HEK293 (cell line): Measurements from ENCODE around the gene IPO9.
A peak's percentile ranks its signal among the peaks of the same experiment; 100 is the strongest.

Source experiments
- GLIS1 ChIP-seq: fragments of 450-650 bp; formaldehyde crosslinking; IDR thresholded peaks from 2 replicates; pipeline ENCODE4 v1.5.1; 2016; ENCODE audit warnings: missing biosample characterization, missing genetic modification characterization
- INSM2 ChIP-seq: fragments of 450-650 bp; formaldehyde crosslinking; IDR thresholded peaks from 2 replicates; pipeline ENCODE4 v1.5.1; 2016; ENCODE audit warnings: missing biosample characterization, missing genetic modification characterization
- PBX3 ChIP-seq: sonication (generic); formaldehyde crosslinking; IDR thresholded peaks from 2 replicates; pipeline ENCODE4 v1.8.1; 2022; ENCODE audit warnings: mild to moderate bottlenecking, moderate library complexity, missing genetic modification reagents
- SCRT1 ChIP-seq: fragments of 450-650 bp; formaldehyde crosslinking; IDR thresholded peaks from 2 replicates; pipeline ENCODE4 v1.5.1; 2016; ENCODE audit warnings: missing biosample characterization, missing genetic modification characterization, borderline replicate concordance
- TCF7L2 ChIP-seq: IDR thresholded peaks from 2 replicates; pipeline ENCODE4 v1.6.1; 2011; ENCODE audit warnings: low read depth, mild to moderate bottlenecking, inconsistent platforms, low read length, moderate library complexity, borderline replicate concordance
- YY2 ChIP-seq: fragments of 450-650 bp; formaldehyde crosslinking; IDR thresholded peaks from 2 replicates; pipeline ENCODE4 v1.5.1; 2016; ENCODE audit warnings: missing biosample characterization, missing genetic modification characterization
- ZBTB6 ChIP-seq: fragments of 450-650 bp; formaldehyde crosslinking; IDR thresholded peaks from 2 replicates; pipeline ENCODE4 v1.5.1; 2017; ENCODE audit warnings: missing biosample characterization, missing genetic modification characterization
- ZFP69B ChIP-seq: fragments of 450-650 bp; formaldehyde crosslinking; IDR thresholded peaks from 2 replicates; pipeline ENCODE4 v1.5.1; 2016; ENCODE audit warnings: missing biosample characterization, missing genetic modification characterization
- ZNF114 ChIP-seq: fragments of 450-650 bp; formaldehyde crosslinking; IDR thresholded peaks from 2 replicates; pipeline ENCODE4 v1.5.0; 2017; ENCODE audit warnings: missing biosample characterization, missing genetic modification characterization
- ZNF140 ChIP-seq: fragments of 450-650 bp; formaldehyde crosslinking; IDR thresholded peaks from 2 replicates; pipeline ENCODE4 v1.5.1; 2016; ENCODE audit warnings: missing biosample characterization, missing genetic modification characterization
- ZNF157 ChIP-seq: fragments of 450-650 bp; formaldehyde crosslinking; IDR thresholded peaks from 2 replicates; pipeline ENCODE4 v1.5.1; 2016; ENCODE audit warnings: missing biosample characterization, missing genetic modification characterization
- ZNF174 ChIP-seq: fragments of 450-650 bp; formaldehyde crosslinking; IDR thresholded peaks from 2 replicates; pipeline ENCODE4 v1.5.0; 2017; ENCODE audit warnings: missing biosample characterization, mild to moderate bottlenecking, missing genetic modification characterization
- ZNF19 ChIP-seq: fragments of 450-650 bp; formaldehyde crosslinking; IDR thresholded peaks from 2 replicates; pipeline ENCODE4; 2016; ENCODE audit warnings: missing biosample characterization, missing genetic modification characterization, low read depth
- ZNF2 ChIP-seq: fragments of 450-650 bp; formaldehyde crosslinking; IDR thresholded peaks from 2 replicates; pipeline ENCODE4 v1.5.1; 2016; ENCODE audit warnings: missing biosample characterization, missing genetic modification characterization
- ZNF202 ChIP-seq: fragments of 450-650 bp; formaldehyde crosslinking; IDR thresholded peaks from 2 replicates; pipeline ENCODE4 v1.5.1; 2016; ENCODE audit warnings: missing biosample characterization, missing genetic modification characterization, borderline replicate concordance
- ZNF274 ChIP-seq, 2 experiments: fragments of 200-500 bp in 1 of 2; fragments of 450-650 bp in 1 of 2; sonication (Bioruptor generic) in 1 of 2; formaldehyde crosslinking in 1 of 2; IDR thresholded peaks; 2 replicates each; pipeline versions ENCODE4 v1.5.1 to v1.6.1; 2014 to 2016; ENCODE audit warnings: borderline replicate concordance in 1 of 2, inconsistent platforms in 1 of 2, low read length in 1 of 2, missing biosample characterization in 1 of 2, missing genetic modification characterization in 1 of 2
- ZNF449 ChIP-seq: fragments of 450-650 bp; formaldehyde crosslinking; IDR thresholded peaks from 2 replicates; pipeline ENCODE4 v1.5.1; 2017; ENCODE audit warnings: missing biosample characterization, mild to moderate bottlenecking, missing genetic modification characterization, moderate library complexity
- ZNF48 ChIP-seq: fragments of 450-650 bp; formaldehyde crosslinking; IDR thresholded peaks from 2 replicates; pipeline ENCODE4 v1.5.1; 2016; ENCODE audit warnings: missing biosample characterization, missing genetic modification characterization
- ZNF501 ChIP-seq: fragments of 450-650 bp; formaldehyde crosslinking; IDR thresholded peaks from 2 replicates; pipeline ENCODE4 v1.5.1; 2016; ENCODE audit warnings: missing biosample characterization, missing genetic modification characterization
- ZNF555 ChIP-seq: fragments of 450-650 bp; formaldehyde crosslinking; conservative IDR thresholded peaks from 2 replicates; pipeline ENCODE4 v1.5.1; 2017; ENCODE audit warnings: missing biosample characterization, mild to moderate bottlenecking, missing genetic modification characterization, inconsistent platforms
- ZNF561 ChIP-seq: fragments of 450-650 bp; IDR thresholded peaks from 2 replicates; pipeline ENCODE4 v1.5.1; 2018; ENCODE audit warnings: missing biosample characterization, missing genetic modification characterization, borderline replicate concordance
- ZNF629 ChIP-seq: fragments of 450-650 bp; formaldehyde crosslinking; IDR thresholded peaks from 2 replicates; pipeline ENCODE4 v1.5.1; 2017; ENCODE audit warnings: missing biosample characterization, missing genetic modification characterization
- ZNF658 ChIP-seq: fragments of 450-650 bp; formaldehyde crosslinking; IDR thresholded peaks from 2 replicates; pipeline ENCODE4; 2016; ENCODE audit warnings: missing biosample characterization, missing genetic modification characterization
- ZNF792 ChIP-seq: fragments of 450-650 bp; formaldehyde crosslinking; IDR thresholded peaks from 2 replicates; pipeline ENCODE4 v1.5.1; 2016; ENCODE audit warnings: missing biosample characterization, missing genetic modification characterization
- ZNF837 ChIP-seq: fragments of 450-650 bp; formaldehyde crosslinking; IDR thresholded peaks from 2 replicates; pipeline ENCODE4 v1.5.1; 2016; ENCODE audit warnings: missing biosample characterization, missing genetic modification characterization
- TF ChIP-seq, protein P1 (sequence below): fragments of 450-650 bp; formaldehyde crosslinking; IDR thresholded peaks from 2 replicates; pipeline ENCODE4 v1.5.1; 2016; ENCODE audit warnings: missing biosample characterization, missing genetic modification characterization
- TF ChIP-seq, protein P2 (sequence below): fragments of 450-650 bp; formaldehyde crosslinking; IDR thresholded peaks from 2 replicates; pipeline ENCODE4 v1.5.1; 2016; ENCODE audit warnings: missing biosample characterization, missing genetic modification characterization
- TF ChIP-seq, protein P3 (sequence below): fragments of 450-650 bp; formaldehyde crosslinking; IDR thresholded peaks from 2 replicates; pipeline ENCODE4 v1.5.1; 2016; ENCODE audit warnings: missing biosample characterization, missing genetic modification characterization, low read depth

Gene IPO9

DNA sequence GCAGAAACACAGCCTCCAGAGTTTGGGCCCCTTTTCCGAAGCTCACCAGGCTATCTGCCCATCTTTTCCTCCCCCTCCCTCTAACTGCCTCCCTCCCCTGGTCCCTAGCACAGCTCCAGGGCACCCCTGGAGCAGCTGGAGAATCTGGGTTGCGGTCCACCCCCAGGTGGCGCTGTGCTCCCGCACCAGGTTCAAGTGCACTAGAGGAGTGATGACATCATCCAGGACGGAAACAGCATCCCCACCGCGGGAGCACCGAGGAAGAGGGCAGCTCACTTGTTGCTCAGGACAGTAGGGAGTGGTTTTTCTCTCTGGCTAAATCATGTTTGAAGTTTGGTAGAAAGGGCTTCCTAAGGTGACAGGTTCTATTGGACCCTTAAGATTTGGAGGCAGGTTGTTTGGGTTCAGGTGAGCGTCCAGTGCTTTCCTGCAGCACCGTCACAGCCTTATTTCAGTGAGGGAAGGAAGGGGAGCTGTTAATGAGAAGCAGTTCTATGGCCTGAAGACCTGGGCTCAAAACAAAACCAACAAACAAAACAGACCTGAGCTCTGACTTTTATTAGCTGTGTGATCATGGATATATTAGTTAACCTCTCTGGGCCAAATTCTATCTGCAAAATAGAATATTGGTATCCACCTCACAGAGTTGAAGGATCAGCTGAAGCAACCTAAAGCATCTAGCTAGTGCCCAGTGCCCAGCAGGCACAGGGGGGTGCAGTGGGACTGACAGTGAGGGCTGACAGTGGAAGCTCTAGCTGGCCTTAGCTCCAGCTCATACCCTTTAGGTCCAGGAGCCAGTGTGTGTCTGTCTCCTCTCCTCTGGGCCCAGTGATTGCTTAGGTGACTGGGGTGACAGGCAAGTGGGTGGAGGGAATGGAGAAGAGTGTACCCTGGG, 67.2 kb downstream of the IPO9 start (continued):
- TF ChIP-seq, protein P1, sequence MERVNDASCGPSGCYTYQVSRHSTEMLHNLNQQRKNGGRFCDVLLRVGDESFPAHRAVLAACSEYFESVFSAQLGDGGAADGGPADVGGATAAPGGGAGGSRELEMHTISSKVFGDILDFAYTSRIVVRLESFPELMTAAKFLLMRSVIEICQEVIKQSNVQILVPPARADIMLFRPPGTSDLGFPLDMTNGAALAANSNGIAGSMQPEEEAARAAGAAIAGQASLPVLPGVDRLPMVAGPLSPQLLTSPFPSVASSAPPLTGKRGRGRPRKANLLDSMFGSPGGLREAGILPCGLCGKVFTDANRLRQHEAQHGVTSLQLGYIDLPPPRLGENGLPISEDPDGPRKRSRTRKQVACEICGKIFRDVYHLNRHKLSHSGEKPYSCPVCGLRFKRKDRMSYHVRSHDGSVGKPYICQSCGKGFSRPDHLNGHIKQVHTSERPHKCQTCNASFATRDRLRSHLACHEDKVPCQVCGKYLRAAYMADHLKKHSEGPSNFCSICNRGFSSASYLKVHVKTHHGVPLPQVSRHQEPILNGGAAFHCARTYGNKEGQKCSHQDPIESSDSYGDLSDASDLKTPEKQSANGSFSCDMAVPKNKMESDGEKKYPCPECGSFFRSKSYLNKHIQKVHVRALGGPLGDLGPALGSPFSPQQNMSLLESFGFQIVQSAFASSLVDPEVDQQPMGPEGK (tag by site-specific recombination): peak; percentile 82
- no peak for TF ChIP-seq ZNF555 (tag by site-specific recombination)
- TF ChIP-seq ZNF629 (tag by site-specific recombination): peak; percentile 98
- TF ChIP-seq ZNF449 (tag by site-specific recombination): peak; percentile 46; the same call in 1 of the 2 replicates
- no peak for TF ChIP-seq ZNF837
- peak; percentile 100 for TF ChIP-seq SCRT1
- no peak for TF ChIP-seq ZNF202 (tag by site-specific recombination)
- TF ChIP-seq ZNF274 (IDR thresholded peaks at IDR 0.05; ENCODE audit: low read length): no peak
- no peak for TF ChIP-seq ZNF274 (tag by site-specific recombination; IDR thresholded peaks at IDR 0.05; ENCODE audit: borderline replicate concordance)
- TF ChIP-seq ZNF501 (tag by site-specific recombination): peak; percentile 83
- TF ChIP-seq ZNF792 (tag by site-specific recombination): 0 out of 2 replicates have a peak, but pooled peaks have one; percentile 22
- TF ChIP-seq GLIS1 (tag by site-specific recombination): peak; percentile 83
- TF ChIP-seq, protein P2, sequence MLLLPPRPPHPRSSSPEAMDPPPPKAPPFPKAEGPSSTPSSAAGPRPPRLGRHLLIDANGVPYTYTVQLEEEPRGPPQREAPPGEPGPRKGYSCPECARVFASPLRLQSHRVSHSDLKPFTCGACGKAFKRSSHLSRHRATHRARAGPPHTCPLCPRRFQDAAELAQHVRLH (tag by site-specific recombination): 0 out of 2 replicates have a peak, but pooled peaks have one; percentile 11
- TF ChIP-seq ZNF19 (tag by site-specific recombination): no peak
- no peak for TF ChIP-seq YY2 (tag by site-specific recombination)
- TF ChIP-seq ZNF157 (tag by site-specific recombination): no peak
- TF ChIP-seq ZNF658: no peak
- no peak for TF ChIP-seq ZNF140 (tag by site-specific recombination)
- peak; percentile 73; the same call in 1 of the 2 replicates for TF ChIP-seq INSM2 (tag by site-specific recombination)
- peak; percentile 82 for TF ChIP-seq ZFP69B (tag by site-specific recombination)
- TF ChIP-seq, protein P3, sequence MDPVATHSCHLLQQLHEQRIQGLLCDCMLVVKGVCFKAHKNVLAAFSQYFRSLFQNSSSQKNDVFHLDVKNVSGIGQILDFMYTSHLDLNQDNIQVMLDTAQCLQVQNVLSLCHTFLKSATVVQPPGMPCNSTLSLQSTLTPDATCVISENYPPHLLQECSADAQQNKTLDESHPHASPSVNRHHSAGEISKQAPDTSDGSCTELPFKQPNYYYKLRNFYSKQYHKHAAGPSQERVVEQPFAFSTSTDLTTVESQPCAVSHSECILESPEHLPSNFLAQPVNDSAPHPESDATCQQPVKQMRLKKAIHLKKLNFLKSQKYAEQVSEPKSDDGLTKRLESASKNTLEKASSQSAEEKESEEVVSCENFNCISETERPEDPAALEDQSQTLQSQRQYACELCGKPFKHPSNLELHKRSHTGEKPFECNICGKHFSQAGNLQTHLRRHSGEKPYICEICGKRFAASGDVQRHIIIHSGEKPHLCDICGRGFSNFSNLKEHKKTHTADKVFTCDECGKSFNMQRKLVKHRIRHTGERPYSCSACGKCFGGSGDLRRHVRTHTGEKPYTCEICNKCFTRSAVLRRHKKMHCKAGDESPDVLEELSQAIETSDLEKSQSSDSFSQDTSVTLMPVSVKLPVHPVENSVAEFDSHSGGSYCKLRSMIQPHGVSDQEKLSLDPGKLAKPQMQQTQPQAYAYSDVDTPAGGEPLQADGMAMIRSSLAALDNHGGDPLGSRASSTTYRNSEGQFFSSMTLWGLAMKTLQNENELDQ (tag by site-specific recombination): no peak
- no peak for TF ChIP-seq ZNF48
- TF ChIP-seq ZNF561 (tag by site-specific recombination): peak; percentile 83; the same call in 1 of the 2 replicates
- TF ChIP-seq PBX3 (CRISPR knock-in tag): 0 out of 2 replicates have a peak, but pooled peaks have one; percentile 32
- peak; percentile 60; the same call in 1 of the 2 replicates for TF ChIP-seq ZBTB6 (tag by site-specific recombination)
- TF ChIP-seq ZNF114 (tag by site-specific recombination): no peak
- TF ChIP-seq TCF7L2: no peak
- TF ChIP-seq ZNF2 (tag by site-specific recombination): peak; percentile 99
- TF ChIP-seq ZNF174 (tag by site-specific recombination): no peak
